ENCODE data around the gene BAHD1. TPM values are rescaled to one million over a fixed set of nuclear protein-coding genes. Genes with fewer than 3 reads are reported as not detected.

Gene BAHD1
- total and polyA plus RNA-seq, 2 experiments from 2014 or later: 11.2 to 40.1 TPM

GRCh38 chr15:40436892-40437751, 3.6 kb upstream of the BAHD1 start:
- ATAC-seq: peak; percentile 0
- Histone ChIP-seq H2AFZ (peak overlapping the region; percentile 94), H3K27ac (ENCODE audit: low read depth) (no peak overlapping the region), H3K79me2 (replicated peaks; ENCODE audit: insufficient read depth) (peaks cover 7% of the 10 kb centered on the region), H3F3A (replicated peaks; ENCODE audit: low read depth) (0 out of 2 replicates have a peak, but pooled peaks cover 9% of the 10 kb centered on the region), H3K4me1 (ENCODE audit: insufficient read depth) (peaks cover 36% of the 10 kb centered on the region), H3K4me2 (peak overlapping the region; percentile 100), H4K20me1 (replicated peaks; ENCODE audit: insufficient read depth) (no peaks in the 10 kb centered on the region), H3K36me3 (ENCODE audit: insufficient read depth) (no peaks in the 10 kb centered on the region), H3K27me3 (ENCODE audit: insufficient read depth) (peaks cover 38% of the 10 kb centered on the region), H3K9me2 (ENCODE audit: insufficient read depth) (no peaks in the 10 kb centered on the region), H3K4me3 (peak overlapping the region; percentile 82)
- H3K27me3 Mint-ChIP-seq (ENCODE audit: insufficient read depth, low read depth, poor library complexity): peaks cover 45% of the 10 kb centered on the region
- no peaks in the 10 kb centered on the region; the same call in 2 of the 3 replicates for H3K36me3 Mint-ChIP-seq (ENCODE audit: low read depth)
- no peaks in the 10 kb centered on the region; the same call in 2 of the 3 replicates for H3K9me3 Mint-ChIP-seq
- DNase-seq (ENCODE audit: low spot score): peak; percentile 48
- TF ChIP-seq POLR2AphosphoS5 (IDR thresholded peaks at IDR 0.05; ENCODE audit: low read depth) (peak; percentile 9; the same call in 1 of the 2 replicates), ZNF331 (CRISPR knock-in tag; IDR thresholded peaks at IDR 0.05; ENCODE audit: low read depth) (no peak), EZH2 (IDR thresholded peaks at IDR 0.05; ENCODE audit: low read depth, unreplicated experiment) (no peak), CTCF (conservative IDR thresholded peaks at IDR 0.05; ENCODE audit: low read depth in 2 of 2) (peak in 1 of 2 experiments; percentile 47; a peak in 2 of 4 replicates)
- H3K4me3 Mint-ChIP-seq: peak overlapping the region; percentile 94
- peak overlapping the region; percentile 75; the same call in 1 of the 2 replicates for H3K27ac Mint-ChIP-seq
- peaks cover 38% of the 10 kb centered on the region for H3K4me1 Mint-ChIP-seq

- H3K27me3 Mint-ChIP-seq (ENCODE audit: insufficient read depth, low read depth, poor library complexity): peaks cover 48% of the 10 kb centered on the region
- H3K79me2 ChIP-seq (replicated peaks; ENCODE audit: insufficient read depth): peaks cover 16% of the 10 kb centered on the region
- DNase-seq (ENCODE audit: low spot score) (peak; percentile 46), ATAC-seq (peak; percentile 1)
- H3K4me3 ChIP-seq: peak overlapping the region; percentile 82
- peaks cover 46% of the 10 kb centered on the region for H3K4me1 Mint-ChIP-seq
- H3K9me2 ChIP-seq (ENCODE audit: insufficient read depth): no peaks in the 10 kb centered on the region
- H3K36me3 Mint-ChIP-seq (ENCODE audit: low read depth): peaks cover 8% of the 10 kb centered on the region
- H3K4me1 ChIP-seq (ENCODE audit: insufficient read depth): peaks cover 43% of the 10 kb centered on the region
- H4K20me1 ChIP-seq (replicated peaks; ENCODE audit: insufficient read depth): peaks cover 6% of the 10 kb centered on the region
- H3F3A ChIP-seq (replicated peaks; ENCODE audit: low read depth): 0 out of 2 replicates have a peak, but pooled peaks cover 9% of the 10 kb centered on the region
- H3K27me3 ChIP-seq (ENCODE audit: insufficient read depth): peaks cover 36% of the 10 kb centered on the region
- H3K4me3 Mint-ChIP-seq: peak overlapping the region; percentile 94
- H3K27ac Mint-ChIP-seq: peak overlapping the region; percentile 75; the same call in 1 of the 2 replicates
- H3K9me3 Mint-ChIP-seq: no peaks in the 10 kb centered on the region; the same call in 2 of the 3 replicates
- H3K4me2 ChIP-seq: peak overlapping the region; percentile 100
- peak overlapping the region; percentile 63; the same call in 1 of the 2 replicates for H2AFZ ChIP-seq
- H3K27ac ChIP-seq (ENCODE audit: low read depth): no peak overlapping the region
- no peaks in the 10 kb centered on the region for H3K36me3 ChIP-seq (ENCODE audit: insufficient read depth)
- no peak for TF ChIP-seq JUNB (IDR thresholded peaks at IDR 0.05; ENCODE audit: unreplicated experiment)
- TF ChIP-seq ZNF462 (CRISPR knock-in tag; IDR thresholded peaks at IDR 0.05): no peak
Measured at GRCh38 chr15:40437752-40438687, 2.7 kb upstream of the BAHD1 start.

All from GM23338 (cell line).